ENCODE data around the gene CHRNE. TPM values are rescaled to one million over a fixed set of nuclear protein-coding genes. Genes with fewer than 3 reads are reported as not detected.

CHRNE gene
- total and polyA plus RNA-seq, 2 of the 13 experiments (the other 11 are each of a cell fraction or from before 2014, with no cell fraction given), result 0.53 to 0.59 TPM

DNA sequence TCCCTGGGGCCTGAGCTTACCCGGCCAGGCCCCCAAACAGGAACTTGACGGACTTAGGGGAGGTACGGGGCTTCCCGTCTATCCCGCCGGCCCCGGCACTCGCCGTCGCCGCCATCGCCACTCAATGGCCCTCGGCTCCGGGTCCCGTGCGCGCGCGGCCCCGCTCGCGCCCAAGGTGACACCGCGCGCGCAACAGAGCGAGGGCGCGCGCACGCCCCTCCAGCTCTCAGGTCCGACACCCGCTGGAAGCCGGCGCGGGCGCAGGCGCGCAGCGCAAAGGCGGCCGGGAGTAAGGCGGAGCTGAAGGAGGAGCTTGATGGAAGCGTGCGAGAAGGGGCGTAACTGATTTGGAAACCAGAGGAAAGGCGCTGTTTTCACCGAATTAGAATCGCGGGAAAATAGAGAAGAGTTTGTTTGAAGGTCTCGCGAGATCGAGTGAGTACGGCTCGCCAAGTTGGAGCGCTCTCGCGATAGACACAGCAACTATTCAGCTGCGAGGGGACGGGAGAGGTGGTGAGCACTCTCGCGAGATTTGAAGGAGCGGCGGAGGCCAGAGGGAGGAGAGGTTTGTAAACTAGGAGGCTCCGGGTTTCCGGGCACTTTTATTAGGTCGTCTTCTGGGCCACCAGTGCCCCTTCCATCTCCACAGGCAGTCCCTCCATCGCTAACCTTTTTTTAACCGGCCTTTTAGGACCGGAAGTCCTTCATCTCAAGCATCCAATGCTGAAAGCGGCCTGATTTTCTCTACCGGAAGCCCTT is 37.1 kb upstream of the CHRNE start, which contains the start of the genes RNF167 and SLC25A11 (continued):
- no peak for TF ChIP-seq ZNF20 (CRISPR knock-in tag; IDR thresholded peaks at IDR 0.05)
- TF ChIP-seq DPF2 (CRISPR knock-in tag; IDR thresholded peaks at IDR 0.05; ENCODE audit: borderline replicate concordance, low read depth), result no peak
- TF ChIP-seq ZNF430 (CRISPR knock-in tag; IDR thresholded peaks at IDR 0.05), result no peak
- TF ChIP-seq RNF2 (conservative IDR thresholded peaks at IDR 0.05; ENCODE audit: low read depth), result peak; percentile 59; the same call in 1 of the 2 replicates
- TF ChIP-seq ZNF367 (CRISPR knock-in tag; IDR thresholded peaks at IDR 0.05; ENCODE audit: borderline replicate concordance), result no peak; the same call in 1 of the 2 replicates
- TF ChIP-seq, protein P1, sequence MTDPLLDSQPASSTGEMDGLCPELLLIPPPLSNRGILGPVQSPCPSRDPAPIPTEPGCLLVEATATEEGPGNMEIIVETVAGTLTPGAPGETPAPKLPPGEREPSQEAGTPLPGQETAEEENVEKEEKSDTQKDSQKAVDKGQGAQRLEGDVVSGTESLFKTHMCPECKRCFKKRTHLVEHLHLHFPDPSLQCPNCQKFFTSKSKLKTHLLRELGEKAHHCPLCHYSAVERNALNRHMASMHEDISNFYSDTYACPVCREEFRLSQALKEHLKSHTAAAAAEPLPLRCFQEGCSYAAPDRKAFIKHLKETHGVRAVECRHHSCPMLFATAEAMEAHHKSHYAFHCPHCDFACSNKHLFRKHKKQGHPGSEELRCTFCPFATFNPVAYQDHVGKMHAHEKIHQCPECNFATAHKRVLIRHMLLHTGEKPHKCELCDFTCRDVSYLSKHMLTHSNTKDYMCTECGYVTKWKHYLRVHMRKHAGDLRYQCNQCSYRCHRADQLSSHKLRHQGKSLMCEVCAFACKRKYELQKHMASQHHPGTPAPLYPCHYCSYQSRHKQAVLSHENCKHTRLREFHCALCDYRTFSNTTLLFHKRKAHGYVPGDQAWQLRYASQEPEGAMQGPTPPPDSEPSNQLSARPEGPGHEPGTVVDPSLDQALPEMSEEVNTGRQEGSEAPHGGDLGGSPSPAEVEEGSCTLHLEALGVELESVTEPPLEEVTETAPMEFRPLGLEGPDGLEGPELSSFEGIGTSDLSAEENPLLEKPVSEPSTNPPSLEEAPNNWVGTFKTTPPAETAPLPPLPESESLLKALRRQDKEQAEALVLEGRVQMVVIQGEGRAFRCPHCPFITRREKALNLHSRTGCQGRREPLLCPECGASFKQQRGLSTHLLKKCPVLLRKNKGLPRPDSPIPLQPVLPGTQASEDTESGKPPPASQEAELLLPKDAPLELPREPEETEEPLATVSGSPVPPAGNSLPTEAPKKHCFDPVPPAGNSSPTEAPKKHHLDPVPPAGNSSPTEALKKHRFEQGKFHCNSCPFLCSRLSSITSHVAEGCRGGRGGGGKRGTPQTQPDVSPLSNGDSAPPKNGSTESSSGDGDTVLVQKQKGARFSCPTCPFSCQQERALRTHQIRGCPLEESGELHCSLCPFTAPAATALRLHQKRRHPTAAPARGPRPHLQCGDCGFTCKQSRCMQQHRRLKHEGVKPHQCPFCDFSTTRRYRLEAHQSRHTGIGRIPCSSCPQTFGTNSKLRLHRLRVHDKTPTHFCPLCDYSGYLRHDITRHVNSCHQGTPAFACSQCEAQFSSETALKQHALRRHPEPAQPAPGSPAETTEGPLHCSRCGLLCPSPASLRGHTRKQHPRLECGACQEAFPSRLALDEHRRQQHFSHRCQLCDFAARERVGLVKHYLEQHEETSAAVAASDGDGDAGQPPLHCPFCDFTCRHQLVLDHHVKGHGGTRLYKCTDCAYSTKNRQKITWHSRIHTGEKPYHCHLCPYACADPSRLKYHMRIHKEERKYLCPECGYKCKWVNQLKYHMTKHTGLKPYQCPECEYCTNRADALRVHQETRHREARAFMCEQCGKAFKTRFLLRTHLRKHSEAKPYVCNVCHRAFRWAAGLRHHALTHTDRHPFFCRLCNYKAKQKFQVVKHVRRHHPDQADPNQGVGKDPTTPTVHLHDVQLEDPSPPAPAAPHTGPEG (CRISPR knock-in tag; IDR thresholded peaks at IDR 0.05), result peak; percentile 76
- TF ChIP-seq GLI4 (CRISPR knock-in tag; IDR thresholded peaks at IDR 0.05; ENCODE audit: borderline replicate concordance), result no peak
- TF ChIP-seq ZNF564 (CRISPR knock-in tag; IDR thresholded peaks at IDR 0.05), result peak; percentile 48; the same call in 1 of the 2 replicates
- TF ChIP-seq ZFP90 (CRISPR knock-in tag; IDR thresholded peaks at IDR 0.05; ENCODE audit: borderline replicate concordance), result peak; percentile 61; the same call in 1 of the 2 replicates
- TF ChIP-seq, protein P2, sequence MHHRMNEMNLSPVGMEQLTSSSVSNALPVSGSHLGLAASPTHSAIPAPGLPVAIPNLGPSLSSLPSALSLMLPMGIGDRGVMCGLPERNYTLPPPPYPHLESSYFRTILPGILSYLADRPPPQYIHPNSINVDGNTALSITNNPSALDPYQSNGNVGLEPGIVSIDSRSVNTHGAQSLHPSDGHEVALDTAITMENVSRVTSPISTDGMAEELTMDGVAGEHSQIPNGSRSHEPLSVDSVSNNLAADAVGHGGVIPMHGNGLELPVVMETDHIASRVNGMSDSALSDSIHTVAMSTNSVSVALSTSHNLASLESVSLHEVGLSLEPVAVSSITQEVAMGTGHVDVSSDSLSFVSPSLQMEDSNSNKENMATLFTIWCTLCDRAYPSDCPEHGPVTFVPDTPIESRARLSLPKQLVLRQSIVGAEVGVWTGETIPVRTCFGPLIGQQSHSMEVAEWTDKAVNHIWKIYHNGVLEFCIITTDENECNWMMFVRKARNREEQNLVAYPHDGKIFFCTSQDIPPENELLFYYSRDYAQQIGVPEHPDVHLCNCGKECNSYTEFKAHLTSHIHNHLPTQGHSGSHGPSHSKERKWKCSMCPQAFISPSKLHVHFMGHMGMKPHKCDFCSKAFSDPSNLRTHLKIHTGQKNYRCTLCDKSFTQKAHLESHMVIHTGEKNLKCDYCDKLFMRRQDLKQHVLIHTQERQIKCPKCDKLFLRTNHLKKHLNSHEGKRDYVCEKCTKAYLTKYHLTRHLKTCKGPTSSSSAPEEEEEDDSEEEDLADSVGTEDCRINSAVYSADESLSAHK (CRISPR knock-in tag; IDR thresholded peaks at IDR 0.05; ENCODE audit: borderline replicate concordance), result no peak
- TF ChIP-seq ZNF205 (CRISPR knock-in tag; IDR thresholded peaks at IDR 0.05), result no peak
- no peak for TF ChIP-seq NFATC3 (CRISPR knock-in tag; IDR thresholded peaks at IDR 0.05)
- TF ChIP-seq, protein P3, sequence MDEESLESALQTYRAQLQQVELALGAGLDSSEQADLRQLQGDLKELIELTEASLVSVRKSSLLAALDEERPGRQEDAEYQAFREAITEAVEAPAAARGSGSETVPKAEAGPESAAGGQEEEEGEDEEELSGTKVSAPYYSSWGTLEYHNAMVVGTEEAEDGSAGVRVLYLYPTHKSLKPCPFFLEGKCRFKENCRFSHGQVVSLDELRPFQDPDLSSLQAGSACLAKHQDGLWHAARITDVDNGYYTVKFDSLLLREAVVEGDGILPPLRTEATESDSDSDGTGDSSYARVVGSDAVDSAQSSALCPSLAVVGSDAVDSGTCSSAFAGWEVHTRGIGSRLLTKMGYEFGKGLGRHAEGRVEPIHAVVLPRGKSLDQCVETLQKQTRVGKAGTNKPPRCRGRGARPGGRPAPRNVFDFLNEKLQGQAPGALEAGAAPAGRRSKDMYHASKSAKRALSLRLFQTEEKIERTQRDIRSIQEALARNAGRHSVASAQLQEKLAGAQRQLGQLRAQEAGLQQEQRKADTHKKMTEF (CRISPR knock-in tag; IDR thresholded peaks at IDR 0.05), result 0 out of 2 replicates have a peak, but pooled peaks have one; percentile 26
- TF ChIP-seq, protein P4, sequence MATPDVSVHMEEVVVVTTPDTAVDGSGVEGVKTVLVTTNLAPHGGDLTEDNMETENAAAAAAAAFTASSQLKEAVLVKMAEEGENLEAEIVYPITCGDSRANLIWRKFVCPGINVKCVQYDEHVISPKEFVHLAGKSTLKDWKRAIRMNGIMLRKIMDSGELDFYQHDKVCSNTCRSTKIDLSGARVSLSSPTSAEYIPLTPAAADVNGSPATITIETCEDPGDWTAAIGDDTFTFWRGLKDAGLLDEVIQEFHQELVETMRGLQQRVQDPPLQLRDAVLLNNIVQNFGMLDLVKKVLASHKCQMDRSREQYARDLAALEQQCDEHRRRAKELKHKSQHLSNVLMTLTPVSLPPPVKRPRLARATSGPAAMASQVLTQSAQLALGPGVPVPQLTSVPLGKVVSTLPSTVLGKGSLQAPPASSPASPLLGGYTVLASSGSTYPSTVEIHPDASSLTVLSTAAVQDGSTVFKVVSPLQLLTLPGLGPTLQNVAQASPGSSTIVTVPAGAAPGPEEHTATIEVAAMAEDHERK (CRISPR knock-in tag; IDR thresholded peaks at IDR 0.05; ENCODE audit: low read depth), result peak; percentile 85
- TF ChIP-seq RARA (CRISPR knock-in tag; IDR thresholded peaks at IDR 0.05), result no peak; the same call in 1 of the 2 replicates
- TF ChIP-seq ZNF792 (CRISPR knock-in tag; IDR thresholded peaks at IDR 0.05), result no peak; the same call in 1 of the 2 replicates
- no peak for TF ChIP-seq HMGA1 (CRISPR knock-in tag; conservative IDR thresholded peaks at IDR 0.05)
- no peak for TF ChIP-seq MLLT10 (CRISPR knock-in tag; IDR thresholded peaks at IDR 0.05)
